ENCODE measurements around the gene TNFRSF12A. TPM values are rescaled to one million over a fixed set of nuclear protein-coding genes. Genes with fewer than 3 reads are reported as not detected.
"Not testable (repeated sequence)": the region's sequence is repeated elsewhere in the genome, so short reads cannot be mapped to it uniquely, and the experiment has no call there.

The TNFRSF12A gene
- total RNA-seq, 1 experiment from 2014 or later, result 307 TPM

DNA sequence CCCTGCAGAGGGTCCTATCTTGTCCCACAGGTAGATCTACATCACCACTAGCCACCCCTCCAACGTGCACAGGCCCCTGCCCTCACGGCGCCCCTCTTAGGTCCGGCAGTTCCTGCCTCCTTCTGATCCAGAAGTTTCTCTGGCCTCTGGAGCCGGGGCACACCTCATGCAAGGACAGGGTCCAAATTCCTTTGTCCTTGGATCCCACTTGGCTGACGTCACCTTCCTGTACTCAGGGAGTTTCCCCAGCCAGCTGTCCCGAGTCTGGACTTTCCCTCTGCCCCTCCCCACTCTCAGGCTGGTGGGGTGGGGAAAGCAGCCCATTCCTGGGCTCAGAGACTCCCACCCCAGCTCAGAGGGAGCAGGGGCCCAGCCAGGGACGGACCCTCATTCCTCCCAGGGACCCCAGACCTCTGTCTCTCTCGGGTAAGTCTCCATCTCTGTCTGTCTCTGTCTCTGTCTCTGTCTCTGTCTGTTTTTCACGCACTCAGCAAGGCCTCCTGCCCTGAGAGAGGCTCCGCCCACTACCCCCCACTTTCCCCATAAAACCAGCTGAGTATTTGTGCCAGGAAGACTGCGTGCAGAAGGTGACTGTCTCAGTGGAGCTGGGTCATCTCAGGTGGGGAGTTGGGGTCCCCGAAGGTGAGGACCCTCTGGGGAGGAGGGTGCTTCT lies 45.0 kb downstream of the TNFRSF12A start, which contains the start of gene IL32:
TSS of gene IL32 (plus strand) at position 572 of the 673 bp plus-strand sequence. CDS start 172 bp downstream, outside the sequence.
- peak; percentile 92 for DNase-seq (ENCODE audit: low read depth)

DNA sequence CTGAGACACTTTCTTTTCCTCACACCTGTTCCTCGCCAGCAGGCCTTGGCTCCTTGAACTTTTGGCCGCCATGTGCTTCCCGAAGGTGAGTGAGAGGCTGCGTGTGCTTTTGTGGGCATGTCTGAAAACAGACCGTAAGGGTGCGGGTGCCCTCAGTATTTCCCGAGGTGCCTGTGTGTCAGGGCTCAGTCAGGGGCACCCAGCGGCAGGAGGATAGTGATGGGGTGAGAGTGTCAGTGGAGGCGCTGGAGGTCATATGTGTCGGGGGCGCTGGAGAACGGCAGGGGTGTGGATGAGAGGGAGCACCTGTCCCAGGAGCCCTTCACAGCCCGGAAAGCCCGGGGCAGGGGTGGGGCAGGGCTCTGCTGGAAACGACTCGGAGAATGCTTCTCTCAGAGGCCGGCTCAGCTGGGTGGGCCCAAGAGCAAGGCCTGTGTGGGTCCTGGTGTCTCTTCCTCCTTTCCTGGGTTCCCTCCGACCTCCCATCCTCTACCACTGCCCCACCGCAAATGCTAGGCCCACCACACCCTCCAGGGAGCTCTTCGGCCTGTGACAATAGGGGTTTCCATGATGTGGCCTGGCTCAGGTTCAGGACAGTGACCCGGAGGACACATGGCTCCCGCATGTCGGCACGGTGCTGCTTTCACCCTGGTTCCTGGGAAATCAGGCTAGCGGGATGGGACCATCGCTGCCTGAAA lies 45.7 kb downstream of the TNFRSF12A start:
- no peak for DNase-seq (ENCODE audit: low read depth)

DNA sequence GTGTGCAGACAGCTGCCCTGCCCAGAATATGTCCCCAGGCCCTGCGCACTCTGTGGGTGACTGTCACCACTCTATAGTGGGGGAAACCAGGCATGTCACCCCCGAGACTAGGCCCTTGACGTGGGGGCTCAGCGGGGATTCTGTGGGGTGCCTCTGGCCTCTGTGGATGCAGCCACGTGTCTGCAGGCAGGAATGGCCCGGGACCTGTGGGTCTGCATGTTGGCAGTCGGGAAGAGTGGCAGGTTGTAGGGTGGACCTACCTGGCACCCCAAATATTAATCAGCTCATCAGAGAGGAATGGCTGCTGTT lies 46.2 kb downstream of the TNFRSF12A start:
- DNase-seq (ENCODE audit: low read depth), result no peak

DNA sequence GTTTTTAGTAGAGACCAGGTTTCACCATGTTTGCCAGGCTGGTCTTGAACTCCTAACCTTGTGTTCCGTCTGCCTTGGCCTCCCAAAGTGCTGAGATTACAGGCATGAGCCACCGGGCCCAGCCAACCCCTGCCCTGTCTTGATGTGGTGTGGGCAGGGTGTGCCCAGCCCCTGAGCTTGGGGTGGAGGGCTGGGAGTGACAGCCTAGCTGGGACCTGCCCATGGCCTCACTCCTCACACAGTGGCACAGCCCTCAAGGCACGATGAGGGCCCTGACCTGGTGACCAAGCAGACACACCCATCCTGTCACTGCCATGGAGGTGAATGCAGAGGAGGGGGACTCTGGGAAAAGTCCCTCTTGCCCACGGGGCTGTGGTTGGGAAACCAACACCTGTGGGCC lies 48.3 kb downstream of the TNFRSF12A start:
- no peak for DNase-seq (ENCODE audit: low read depth)

DNA sequence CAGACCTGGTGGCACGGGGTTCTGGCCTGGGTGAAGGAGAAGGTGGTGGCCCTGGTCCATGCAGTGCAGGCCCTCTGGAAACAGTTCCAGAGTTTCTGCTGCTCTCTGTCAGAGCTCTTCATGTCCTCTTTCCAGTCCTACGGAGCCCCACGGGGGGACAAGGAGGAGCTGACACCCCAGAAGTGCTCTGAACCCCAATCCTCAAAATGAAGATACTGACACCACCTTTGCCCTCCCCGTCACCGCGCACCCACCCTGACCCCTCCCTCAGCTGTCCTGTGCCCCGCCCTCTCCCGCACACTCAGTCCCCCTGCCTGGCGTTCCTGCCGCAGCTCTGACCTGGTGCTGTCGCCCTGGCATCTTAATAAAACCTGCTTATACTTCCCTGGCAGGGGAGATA lies 49.0 kb downstream of the TNFRSF12A start:
- not testable (repeated sequence) for DNase-seq (ENCODE audit: low read depth)

DNA sequence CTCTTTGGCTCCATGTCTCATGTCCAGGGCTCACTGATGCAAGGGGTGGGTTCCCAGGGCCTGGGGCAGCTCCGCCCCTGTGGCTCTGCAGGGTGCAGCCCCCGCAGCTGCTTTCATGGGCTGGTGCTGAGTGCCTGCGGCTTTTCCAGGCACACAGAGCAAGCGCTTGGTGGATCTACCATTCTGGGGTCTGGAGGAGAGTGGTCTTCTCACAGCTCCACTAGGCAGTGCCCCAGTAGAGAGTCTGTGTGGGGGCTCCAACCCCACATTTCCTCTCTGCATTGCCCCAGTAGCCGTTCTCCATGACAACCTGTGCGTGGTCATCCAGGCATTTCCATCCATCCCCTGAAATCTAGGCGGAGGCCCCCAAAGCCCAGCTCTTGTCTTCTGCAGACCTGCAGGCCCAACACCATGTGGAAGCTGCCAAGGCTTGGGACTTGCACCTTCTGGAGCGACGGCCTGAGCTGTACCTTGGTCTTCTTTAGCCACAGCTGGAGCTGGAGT lies 50.5 kb downstream of the TNFRSF12A start:
- DNase-seq (ENCODE audit: low read depth), result no peak

DNA sequence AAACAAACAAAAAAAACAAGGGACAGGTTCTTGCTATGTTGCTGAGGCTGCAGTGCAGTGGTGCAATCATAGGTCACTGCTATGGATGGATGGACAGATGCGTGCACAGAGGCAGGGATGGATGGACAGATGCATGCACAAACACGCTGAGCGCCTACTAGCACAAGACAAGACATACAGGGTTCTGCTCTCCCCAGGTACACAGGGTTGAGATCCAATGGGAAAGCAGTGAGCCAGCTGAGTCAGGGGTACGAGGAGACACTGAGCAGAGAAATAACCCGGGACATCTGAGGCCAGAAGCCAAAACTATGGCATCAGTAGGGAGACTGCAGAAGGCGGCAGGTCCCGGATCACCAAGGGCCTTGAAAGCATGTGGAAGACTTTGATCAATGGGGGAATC lies 51.5 kb downstream of the TNFRSF12A start:
- DNase-seq (ENCODE audit: low read depth), result no peak

Other genes starting within 250 kb of the TNFRSF12A start
- gene ELOB, start 243.1 kb upstream of the TNFRSF12A start, total RNA-seq (2014; rRNA removed; shearing (Covaris generic)), result 200 and 262 TPM in 2 replicates
- not detected in 2 replicates for gene PRSS33, start 232.8 kb upstream of the TNFRSF12A start, total RNA-seq (2014; rRNA removed; shearing (Covaris generic))
- not detected in 2 replicates for gene PRSS41, start 221.9 kb upstream of the TNFRSF12A start, total RNA-seq (2014; rRNA removed; shearing (Covaris generic))
- gene PRSS21, start 203.1 kb upstream of the TNFRSF12A start, total RNA-seq (2014; rRNA removed; shearing (Covaris generic)), result not detected in 2 replicates
- gene ZG16B, start 190.1 kb upstream of the TNFRSF12A start, total RNA-seq (2014; rRNA removed; shearing (Covaris generic)), result 0.17 and 2.0 TPM in 2 replicates
- 0.11 TPM in 1 of 2 replicates, not detected in the other for gene PRSS22, start 162.2 kb upstream of the TNFRSF12A start, total RNA-seq (2014; rRNA removed; shearing (Covaris generic))
- gene FLYWCH2, start 137.2 kb upstream of the TNFRSF12A start, total RNA-seq (2014; rRNA removed; shearing (Covaris generic)), result 28.3 and 71.6 TPM in 2 replicates
- gene FLYWCH1, start 108.4 kb upstream of the TNFRSF12A start, total RNA-seq (2014; rRNA removed; shearing (Covaris generic)), result 32.3 and 42.3 TPM in 2 replicates
- 0.39 and 1.3 TPM in 2 replicates for gene KREMEN2, start 56.1 kb upstream of the TNFRSF12A start, total RNA-seq (2014; rRNA removed; shearing (Covaris generic))
- gene PAQR4, start 51.0 kb upstream of the TNFRSF12A start, total RNA-seq (2014; rRNA removed; shearing (Covaris generic)), result 15.3 and 20.5 TPM in 2 replicates
- gene PKMYT1, start 39.9 kb upstream of the TNFRSF12A start, total RNA-seq (2014; rRNA removed; shearing (Covaris generic)), result 48.6 and 70.3 TPM in 2 replicates
- gene CLDN9, start 7.4 kb upstream of the TNFRSF12A start, total RNA-seq (2014; rRNA removed; shearing (Covaris generic)), result not detected in 2 replicates
- not detected in 2 replicates for gene CLDN6, start 2.2 kb upstream of the TNFRSF12A start, total RNA-seq (2014; rRNA removed; shearing (Covaris generic))
- 1.8 and 4.7 TPM in 2 replicates for gene HCFC1R1, start 3.6 kb downstream of the TNFRSF12A start, total RNA-seq (2014; rRNA removed; shearing (Covaris generic))
- 24.0 and 25.5 TPM in 2 replicates for gene THOC6, start 3.7 kb downstream of the TNFRSF12A start, total RNA-seq (2014; rRNA removed; shearing (Covaris generic))
- gene BICDL2, start 16.6 kb downstream of the TNFRSF12A start, total RNA-seq (2014; rRNA removed; shearing (Covaris generic)), result not detected in 2 replicates
- gene MMP25, start 26.2 kb downstream of the TNFRSF12A start, total RNA-seq (2014; rRNA removed; shearing (Covaris generic)), result 0.17 and 0.54 TPM in 2 replicates
- gene IL32, start 45.3 kb downstream of the TNFRSF12A start, total RNA-seq (2014; rRNA removed; shearing (Covaris generic)), result 362 and 393 TPM in 2 replicates
- gene ZSCAN10, start 78.9 kb downstream of the TNFRSF12A start, total RNA-seq (2014; rRNA removed; shearing (Covaris generic)), result not detected in 2 replicates
- 6.6 and 10.5 TPM in 2 replicates for gene ZNF205, start 92.2 kb downstream of the TNFRSF12A start, total RNA-seq (2014; rRNA removed; shearing (Covaris generic))
- 3.7 and 5.6 TPM in 2 replicates for gene ZNF213, start 114.7 kb downstream of the TNFRSF12A start, total RNA-seq (2014; rRNA removed; shearing (Covaris generic))
- gene OR1F1, start 167.8 kb downstream of the TNFRSF12A start, total RNA-seq (2014; rRNA removed; shearing (Covaris generic)), result not detected in 2 replicates
- 8.0 and 8.7 TPM in 2 replicates for gene ZNF200, start 214.8 kb downstream of the TNFRSF12A start, total RNA-seq (2014; rRNA removed; shearing (Covaris generic))
- 0.21 and 0.34 TPM in 2 replicates for gene MEFV, start 236.3 kb downstream of the TNFRSF12A start, total RNA-seq (2014; rRNA removed; shearing (Covaris generic))